HL-60 (cell line): ENCODE results near the gene ATF3.

ENCODE experiments used
- CTCF ChIP-seq: IDR thresholded peaks from one replicate; pipeline ENCODE4 v1.5.1; 2011; ENCODE audit warnings: low read length, control low read depth, inconsistent platforms; ENCODE audit not compliant: insufficient read depth
- GABPA ChIP-seq: IDR thresholded peaks from 2 replicates; pipeline ENCODE4 v1.6.1; 2012; ENCODE audit warnings: low read depth
- POLR2AphosphoS5 ChIP-seq: IDR thresholded peaks from 2 replicates; pipeline ENCODE4 v1.6.1; 2012; ENCODE audit warnings: low read depth
- REST ChIP-seq: IDR thresholded peaks from 2 replicates; pipeline ENCODE4 v1.6.1; 2012; ENCODE audit warnings: low read depth; ENCODE audit not compliant: insufficient replicate concordance

GRCh38 chr1:212608392-212608958, at the start of gene ATF3:
- TF ChIP-seq GABPA (0 out of 2 replicates have a peak, but pooled peaks have one; percentile 15), POLR2AphosphoS5 (peak; percentile 97), CTCF (no peak), REST (peak; percentile 76)
